T1000 (cell line): Measurements from ENCODE around the gene CTDSP2.
"Not testable (repeated sequence)": the region's sequence is repeated elsewhere in the genome, so short reads cannot be mapped to it uniquely, and the experiment has no call there.

Experiments
- DNase-seq: peaks from one replicate; lab custom pipeline; 2025; ENCODE audit warnings: mixed read lengths; lab: John Stamatoyannopoulos, UW

CTDSP2 gene

GRCh38 chr12:57881475-57881874 lies 34.9 kb upstream of the CTDSP2 start:
- no peak for DNase-seq

- DNase-seq = not testable (repeated sequence)
Observed at GRCh38 chr12:57881035-57881434, 34.5 kb upstream of the CTDSP2 start.

GRCh38 chr12:57877876-57878275 lies 31.3 kb upstream of the CTDSP2 start:
- DNase-seq = no peak

- no peak for DNase-seq
Observed at GRCh38 chr12:57875753-57876547, 29.4 kb upstream of the CTDSP2 start.

GRCh38 chr12:57874166-57875108 lies 27.9 kb upstream of the CTDSP2 start:
- DNase-seq = no peak

GRCh38 chr12:57872362-57872761 lies 25.8 kb upstream of the CTDSP2 start:
- no peak for DNase-seq

- DNase-seq = no peak
Observed at GRCh38 chr12:57869927-57870318, 23.4 kb upstream of the CTDSP2 start.

GRCh38 chr12:57869298-57869926 lies 22.9 kb upstream of the CTDSP2 start:
- no peak for DNase-seq

- DNase-seq = no peak
Observed at GRCh38 chr12:57868851-57869268, 22.3 kb upstream of the CTDSP2 start.

GRCh38 chr12:57868221-57868620 lies 21.7 kb upstream of the CTDSP2 start:
- DNase-seq = no peak

- DNase-seq = no peak
Observed at GRCh38 chr12:57866308-57867019, 19.9 kb upstream of the CTDSP2 start.

GRCh38 chr12:57865084-57865751 lies 18.7 kb upstream of the CTDSP2 start:
- DNase-seq = peak; percentile 70

GRCh38 chr12:57864442-57865083 lies 18.0 kb upstream of the CTDSP2 start:
- no peak for DNase-seq

GRCh38 chr12:57863676-57864075 lies 17.1 kb upstream of the CTDSP2 start:
- no peak for DNase-seq

GRCh38 chr12:57861967-57862366 lies 15.4 kb upstream of the CTDSP2 start:
- no peak for DNase-seq

- DNase-seq = not testable (repeated sequence)
Observed at GRCh38 chr12:57860883-57861282, 14.4 kb upstream of the CTDSP2 start.

GRCh38 chr12:57859121-57859520 lies 12.6 kb upstream of the CTDSP2 start:
- DNase-seq = no peak

GRCh38 chr12:57858123-57858522 lies 11.6 kb upstream of the CTDSP2 start:
- not testable (repeated sequence) for DNase-seq

- no peak for DNase-seq
Observed at GRCh38 chr12:57854965-57855364, 8.4 kb upstream of the CTDSP2 start.

- DNase-seq = no peak
Observed at GRCh38 chr12:57853864-57854556, 7.5 kb upstream of the CTDSP2 start.
